H9 (cell line): ENCODE results near the gene POLD1. TPM values are rescaled to one million over a fixed set of nuclear protein-coding genes. Genes with fewer than 3 reads are reported as not detected.
A peak's percentile ranks its signal among the peaks of the same experiment; 100 is the strongest.

Experiments used
- DNase-seq: peaks from one replicate; pipeline ENCODE4 v3.0.0-alpha.2; 2017
- H2AFZ ChIP-seq: one replicate; pipeline ENCODE4 v1.6.1; 2013; ENCODE audit warnings: mild to moderate bottlenecking, low read length, control low read depth, moderate library complexity
- H2AK5ac ChIP-seq: 2 replicates; pipeline ENCODE4 v1.6.1; 2013; ENCODE audit warnings: low read length, control low read depth, mixed read lengths; ENCODE audit not compliant: insufficient read length
- H2BK120ac ChIP-seq: one replicate; pipeline ENCODE4 v1.6.1; 2013; ENCODE audit warnings: low read depth, mild to moderate bottlenecking, low read length, control low read depth, inconsistent platforms; ENCODE audit not compliant: poor library complexity, severe bottlenecking
- H2BK12ac ChIP-seq: 2 replicates; pipeline ENCODE4 v1.6.1; 2013; ENCODE audit warnings: low read length, control low read depth, mixed read lengths, low read depth; ENCODE audit not compliant: insufficient read length
- H2BK15ac ChIP-seq: 2 replicates; pipeline ENCODE4 v1.6.1; 2013; ENCODE audit warnings: low read depth, low read length, control low read depth
- H2BK20ac ChIP-seq: one replicate; pipeline ENCODE4 v1.6.1; 2013; ENCODE audit warnings: low read depth, mild to moderate bottlenecking, low read length, control low read depth, inconsistent platforms; ENCODE audit not compliant: poor library complexity, severe bottlenecking
- H2BK5ac ChIP-seq: 2 replicates; pipeline ENCODE4 v1.6.1; 2013; ENCODE audit warnings: low read length, control low read depth, mixed read lengths; ENCODE audit not compliant: insufficient read length
- H3K14ac ChIP-seq: 2 replicates; pipeline ENCODE4 v1.6.1; 2013; ENCODE audit warnings: low read length, control low read depth; ENCODE audit not compliant: insufficient read depth
- H3K18ac ChIP-seq: 2 replicates; pipeline ENCODE4 v1.6.1; 2013; ENCODE audit warnings: low read depth, mild to moderate bottlenecking, mixed read lengths, low read length, control low read depth; ENCODE audit not compliant: insufficient read length
- H3K23ac ChIP-seq: 2 replicates; pipeline ENCODE4 v1.6.1; 2013; ENCODE audit warnings: low read length, control low read depth, mixed read lengths, low read depth; ENCODE audit not compliant: insufficient read length
- H3K23me2 ChIP-seq: 2 replicates; pipeline ENCODE4 v1.6.1; 2013; ENCODE audit warnings: low read depth, mild to moderate bottlenecking, mixed read lengths, low read length, control low read depth; ENCODE audit not compliant: insufficient read length, poor library complexity, severe bottlenecking
- H3K27ac ChIP-seq: 2 replicates; pipeline ENCODE4 v1.5.1; 2013; ENCODE audit warnings: low read length, control low read depth, mixed read lengths, low read depth; ENCODE audit not compliant: insufficient read length
- H3K27me3 ChIP-seq: 2 replicates; pipeline ENCODE4 v1.6.1; 2013; ENCODE audit warnings: low read length, control low read depth, inconsistent platforms; ENCODE audit not compliant: insufficient read depth
- H3K4ac ChIP-seq: 2 replicates; pipeline ENCODE4 v1.6.1; 2013; ENCODE audit warnings: low read depth, mild to moderate bottlenecking, control low read depth, inconsistent platforms, low read length, moderate library complexity
- H3K4me1 ChIP-seq: 2 replicates; pipeline ENCODE4 v1.6.1; 2013; ENCODE audit warnings: low read length, control low read depth, inconsistent platforms; ENCODE audit not compliant: insufficient read depth
- H3K4me2 ChIP-seq: 2 replicates; pipeline ENCODE4 v1.6.1; 2013; ENCODE audit warnings: low read length, control low read depth, mixed read lengths; ENCODE audit not compliant: insufficient read length, insufficient read depth
- H3K56ac ChIP-seq: 2 replicates; pipeline ENCODE4 v1.6.1; 2013; ENCODE audit warnings: low read depth, mild to moderate bottlenecking, mixed read lengths, low read length, control low read depth; ENCODE audit not compliant: insufficient read length
- H3K79me1 ChIP-seq: 2 replicates; pipeline ENCODE4 v1.6.1; 2013; ENCODE audit warnings: low read depth, mild to moderate bottlenecking, moderate library complexity, low read length, control low read depth, inconsistent platforms; ENCODE audit not compliant: insufficient read depth, poor library complexity, severe bottlenecking
- H3K79me2 ChIP-seq: 2 replicates; pipeline ENCODE4 v1.6.1; 2013; ENCODE audit warnings: low read length, control low read depth, inconsistent platforms; ENCODE audit not compliant: insufficient read depth
- H3K9ac ChIP-seq: 2 replicates; pipeline ENCODE4 v1.6.1; 2013; ENCODE audit warnings: low read length, control low read depth, mixed read lengths; ENCODE audit not compliant: insufficient read length; ENCODE audit errors: extremely low read depth
- H3K9me3 ChIP-seq: one replicate; pipeline ENCODE4 v1.6.1; 2013; ENCODE audit warnings: low read depth, low read length, inconsistent platforms; ENCODE audit not compliant: control insufficient read depth
- H3T11ph ChIP-seq: one replicate; pipeline ENCODE4 v1.6.1; 2013; ENCODE audit warnings: mild to moderate bottlenecking, low read length, control low read depth, inconsistent platforms
- H4K20me1 ChIP-seq: one replicate; pipeline ENCODE4 v1.6.1; 2013; ENCODE audit not compliant: control insufficient read depth, insufficient read length, insufficient read depth
- H4K5ac ChIP-seq: 2 replicates; pipeline ENCODE4 v1.6.1; 2013; ENCODE audit warnings: low read depth, mild to moderate bottlenecking, mixed read lengths, low read length, control low read depth; ENCODE audit not compliant: insufficient read length
- H4K8ac ChIP-seq: replicated peaks from 2 replicates; pipeline ENCODE4 v1.6.1; 2013; ENCODE audit warnings: low read length, control low read depth, mixed read lengths, low read depth; ENCODE audit not compliant: insufficient read length
- H4K91ac ChIP-seq: 2 replicates; pipeline ENCODE4 v1.6.1; 2013; ENCODE audit warnings: low read depth, mild to moderate bottlenecking, moderate library complexity, mixed read lengths, low read length, control low read depth; ENCODE audit not compliant: insufficient read length
- H3K27ac Mint-ChIP-seq, 3 experiments: 2 replicates in 2 of 3; 3 replicates in 1 of 3; pipeline ENCODE4 v1.8.0; 2020 to 2021; ENCODE audit warnings: mixed read lengths in 3 of 3, mild to moderate bottlenecking in 1 of 3, moderate library complexity in 1 of 3
- H3K27me3 Mint-ChIP-seq: 2 replicates; pipeline ENCODE4 v1.8.0; 2021; ENCODE audit warnings: low read depth, mild to moderate bottlenecking, moderate library complexity, mixed read lengths
- H3K36me3 Mint-ChIP-seq, 3 experiments: 2 replicates in 2 of 3; 3 replicates in 1 of 3; pipeline ENCODE4 v1.8.0; 2020 to 2021; ENCODE audit warnings: low read depth in 3 of 3, mixed read lengths in 3 of 3; ENCODE audit not compliant: insufficient read depth in 1 of 3
- H3K4me1 Mint-ChIP-seq, 2 experiments: 2 replicates each; pipeline ENCODE4 v1.8.0; 2020; ENCODE audit warnings: mixed read lengths in 2 of 2
- H3K4me3 Mint-ChIP-seq, 2 experiments: 2 replicates in 1 of 2; 3 replicates in 1 of 2; pipeline ENCODE4 v1.8.0; 2020 to 2021; ENCODE audit warnings: mild to moderate bottlenecking in 2 of 2, mixed read lengths in 2 of 2, moderate library complexity in 1 of 2
- H3K9me3 Mint-ChIP-seq, 2 experiments: 2 replicates in 1 of 2; 3 replicates in 1 of 2; pipeline ENCODE4 v1.8.0; 2020; ENCODE audit warnings: mild to moderate bottlenecking in 2 of 2, mixed read lengths in 2 of 2, moderate library complexity in 1 of 2
- WGBS: extraction: QIAGEN DNeasy Blood & Tissue Kit; methylation state at CpG from one replicate; pipeline ENCODE4 v1.1.7; 2013; ENCODE audit warnings: missing lambda C conversion rate, low lambda C conversion rate, mixed read lengths; ENCODE audit not compliant: insufficient read length; ENCODE audit errors: extremely low coverage; 5-methylcytosine and 5-hydroxymethylcytosine counted together
- total RNA-seq: library from RNA; stranded (reverse); gene quantifications from 2 replicates; pipeline ENCODE4 v1.2.1, GENCODE V29; 2021
- TF ChIP-seq, protein P1 (sequence below): fragments of 200-600 bp; sonication (generic); conservative IDR thresholded peaks from 3 replicates; pipeline ENCODE4 v1.8.0; 2021; ENCODE audit warnings: antibody characterized with exemption, mild to moderate bottlenecking

POLD1 gene
- total RNA-seq, 1 experiment from 2014 or later = 165 TPM

DNA sequence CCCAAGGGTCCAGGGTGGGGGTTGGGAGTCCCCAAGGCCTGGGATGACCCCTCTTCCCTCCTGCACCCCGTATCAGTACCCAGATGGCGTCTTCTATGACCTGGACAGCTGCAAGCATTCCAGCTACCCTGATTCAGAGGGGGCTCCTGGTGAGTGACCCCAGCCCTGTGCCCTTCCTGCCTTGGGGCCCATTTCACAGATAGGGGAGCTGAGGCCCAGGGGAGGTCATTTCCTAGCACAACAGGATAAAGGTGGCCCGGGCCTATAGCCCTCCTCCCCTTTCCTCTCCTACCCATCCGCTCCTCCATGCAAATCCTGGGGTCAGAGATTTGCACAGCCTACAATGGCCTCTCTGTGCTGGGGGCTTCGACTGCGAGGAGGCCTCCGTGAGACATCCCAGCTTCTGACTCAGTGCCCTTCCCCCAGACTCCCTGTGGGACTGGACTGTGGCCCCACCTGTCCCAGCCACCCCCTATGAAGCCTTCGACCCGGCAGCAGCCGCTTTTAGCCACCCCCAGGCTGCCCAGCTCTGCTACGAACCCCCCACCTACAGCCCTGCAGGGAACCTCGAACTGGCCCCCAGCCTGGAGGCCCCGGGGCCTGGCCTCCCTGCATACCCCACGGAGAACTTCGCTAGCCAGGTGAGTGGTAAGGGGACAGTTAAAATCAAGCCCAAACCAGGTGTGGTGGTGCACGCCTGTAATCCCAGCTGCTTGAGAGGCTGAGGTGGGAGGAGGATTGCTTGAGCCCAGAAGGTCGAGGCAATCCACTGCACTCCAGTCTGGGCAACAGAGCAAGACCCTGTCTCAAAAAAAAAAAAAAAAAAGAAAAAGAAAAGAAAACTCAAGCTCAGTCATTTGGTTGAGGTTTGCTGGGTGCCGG is 38.5 kb downstream of the POLD1 start:
- Histone ChIP-seq H3K27me3 (no peaks in the 10 kb centered on the region), H4K5ac (no peak overlapping the region), H3K9ac (no peak overlapping the region), H2BK5ac (no peak overlapping the region), H3K79me2 (peaks cover 3% of the 10 kb centered on the region; the same call in 1 of the 2 replicates), H4K8ac (no peak overlapping the region), H3K23ac (no peak overlapping the region), H3K56ac (no peak overlapping the region), H3K14ac (no peak overlapping the region), H4K91ac (no peak overlapping the region), H3K4me2 (no peak overlapping the region), H2AFZ (no peak overlapping the region), H3K18ac (no peak overlapping the region), H4K20me1 (no peaks in the 10 kb centered on the region), H3K23me2 (peaks cover 15% of the 10 kb centered on the region), H3K9me3 (no peaks in the 10 kb centered on the region), H3K4me1 (no peaks in the 10 kb centered on the region), H3K27ac (no peak overlapping the region), H2BK120ac (no peak overlapping the region), H2AK5ac (no peak overlapping the region), H3T11ph (no peak overlapping the region), H3K79me1 (no peaks in the 10 kb centered on the region), H2BK15ac (no peak overlapping the region), H3K4ac (no peak overlapping the region), H2BK12ac (no peak overlapping the region), H2BK20ac (no peak overlapping the region)
- peaks cover 9% of the 10 kb centered on the region for H3K27me3 Mint-ChIP-seq
- H3K4me1 Mint-ChIP-seq = peaks cover 20% of the 10 kb centered on the region in 2 experiments
- H3K9me3 Mint-ChIP-seq = peaks cover 0 to 3% of the 10 kb centered on the region in 2 experiments; a peak in 1 of 5 replicates
- TF ChIP-seq, protein P1, sequence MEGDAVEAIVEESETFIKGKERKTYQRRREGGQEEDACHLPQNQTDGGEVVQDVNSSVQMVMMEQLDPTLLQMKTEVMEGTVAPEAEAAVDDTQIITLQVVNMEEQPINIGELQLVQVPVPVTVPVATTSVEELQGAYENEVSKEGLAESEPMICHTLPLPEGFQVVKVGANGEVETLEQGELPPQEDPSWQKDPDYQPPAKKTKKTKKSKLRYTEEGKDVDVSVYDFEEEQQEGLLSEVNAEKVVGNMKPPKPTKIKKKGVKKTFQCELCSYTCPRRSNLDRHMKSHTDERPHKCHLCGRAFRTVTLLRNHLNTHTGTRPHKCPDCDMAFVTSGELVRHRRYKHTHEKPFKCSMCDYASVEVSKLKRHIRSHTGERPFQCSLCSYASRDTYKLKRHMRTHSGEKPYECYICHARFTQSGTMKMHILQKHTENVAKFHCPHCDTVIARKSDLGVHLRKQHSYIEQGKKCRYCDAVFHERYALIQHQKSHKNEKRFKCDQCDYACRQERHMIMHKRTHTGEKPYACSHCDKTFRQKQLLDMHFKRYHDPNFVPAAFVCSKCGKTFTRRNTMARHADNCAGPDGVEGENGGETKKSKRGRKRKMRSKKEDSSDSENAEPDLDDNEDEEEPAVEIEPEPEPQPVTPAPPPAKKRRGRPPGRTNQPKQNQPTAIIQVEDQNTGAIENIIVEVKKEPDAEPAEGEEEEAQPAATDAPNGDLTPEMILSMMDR = no peak
- DNase-seq = no peak
- no peak overlapping the region for H3K4me3 Mint-ChIP-seq
- H3K27ac Mint-ChIP-seq = peak overlapping the region in 2 of 3 experiments; percentile 59 to 74; a peak in 2 of 7 replicates
- H3K36me3 Mint-ChIP-seq = peaks cover 0 to 22% (median 7%) of the 10 kb centered on the region in 3 experiments; a peak in 4 of 7 replicates
- no CpG with 5 or more reads among the region's 18 CpGs for WGBS
